GM13976 (cell line): ENCODE measurements around the gene SGK1.
"Not testable (repeated sequence)": the region's sequence is repeated elsewhere in the genome, so short reads cannot be mapped to it uniquely, and the experiment has no call there.

Experiments
- DNase-seq: peaks from one replicate; pipeline ENCODE4 v3.0.0; 2012; ENCODE audit warnings: low spot score
- CTCF ChIP-seq: IDR thresholded peaks from 2 replicates; pipeline ENCODE4 v1.5.1; 2012; ENCODE audit warnings: borderline replicate concordance, mild to moderate bottlenecking; ENCODE audit not compliant: insufficient read depth; ENCODE audit errors: extremely low read depth, missing control alignments, control extremely low read depth
- in situ Hi-C: fragments of 300-500 bp; cut with MboI; formaldehyde crosslinking; loops from one replicate; pipeline ENCODE4 v1.12.0; 2022; ENCODE audit warnings: low sequenced_read_pairs, mixed read lengths, inconsistent platforms; ENCODE audit not compliant: unreplicated experiment

Gene SGK1

GRCh38 chr6:134321246-134321645, 3.3 kb upstream of the SGK1 start:
- in situ Hi-C loops = no loop called here
- DNase-seq = no peak
- no peak for TF ChIP-seq CTCF

- DNase-seq, in situ Hi-C loops: not testable (repeated sequence)
Observed at GRCh38 chr6:134319686-134320085, 1.8 kb upstream of the SGK1 start.

- in situ Hi-C loops = no loop called here
- no peak for DNase-seq
Observed at GRCh38 chr6:134318974-134319281, 1.0 kb upstream of the SGK1 start.

GRCh38 chr6:134318236-134318973, 493 bp upstream of the SGK1 start:
- TF ChIP-seq CTCF = no peak
- in situ Hi-C loops = no loop called here
- no peak for DNase-seq

More at GRCh38 chr6:134318974-134319281, 1.0 kb upstream of the SGK1 start:
- TF ChIP-seq CTCF = no peak

- in situ Hi-C loops = no loop called here
- DNase-seq = no peak
- no peak for TF ChIP-seq CTCF
Observed at GRCh38 chr6:134316733-134317431, 1.0 kb downstream of the SGK1 start.

- in situ Hi-C loops = no loop called here
- no peak for TF ChIP-seq CTCF
- DNase-seq = no peak
Observed at GRCh38 chr6:134315974-134316441, 1.9 kb downstream of the SGK1 start.

- TF ChIP-seq CTCF = no peak
- in situ Hi-C loops = no loop called here
- no peak for DNase-seq
Observed at GRCh38 chr6:134315189-134315588, 2.7 kb downstream of the SGK1 start.
